C4-2B (cell line): ENCODE measurements around the gene NPSR1.

Source experiments
- H3K27ac ChIP-seq: fragments of 450-650 bp; 2 replicates; pipeline ENCODE4 v1.5.1; 2017
- CTCF ChIP-seq: fragments of 450-650 bp; conservative IDR thresholded peaks from 2 replicates; pipeline ENCODE4 v1.5.1; 2017; ENCODE audit warnings: mild to moderate bottlenecking
- ZFX ChIP-seq: fragments of 450-650 bp; IDR thresholded peaks from 2 replicates; pipeline ENCODE4 v1.6.1; 2017

Gene NPSR1

DNA sequence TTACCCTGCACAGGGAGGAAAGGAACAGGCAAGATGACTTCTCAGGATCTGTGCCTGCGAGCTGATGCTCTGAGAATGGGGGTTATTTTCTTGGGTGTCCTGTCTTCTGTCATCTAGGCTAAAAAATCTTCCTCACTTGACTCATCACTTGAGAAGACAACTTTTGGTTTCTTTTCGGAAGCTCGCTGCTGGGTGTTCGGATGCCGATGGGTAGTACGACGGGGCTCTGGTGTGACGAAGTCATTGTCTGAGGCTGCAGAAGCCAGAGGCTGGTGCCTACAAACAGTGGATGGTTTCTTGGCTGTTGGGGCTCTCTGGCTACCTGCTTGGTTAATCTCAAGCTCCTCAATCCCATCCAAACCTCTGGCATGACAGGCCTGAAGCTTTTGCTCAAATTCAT, 92.2 kb downstream of the NPSR1 start:
- no peak overlapping the region for H3K27ac ChIP-seq
- TF ChIP-seq CTCF = no peak
- no peak for TF ChIP-seq ZFX

GRCh38 chr7:34750636-34751035, 92.6 kb downstream of the NPSR1 start:
- TF ChIP-seq ZFX (no peak), CTCF (no peak)
- H3K27ac ChIP-seq = no peak overlapping the region

- TF ChIP-seq ZFX (no peak), CTCF (no peak)
- H3K27ac ChIP-seq = no peak overlapping the region
Measured at GRCh38 chr7:34751725-34752643, 94.0 kb downstream of the NPSR1 start.

DNA sequence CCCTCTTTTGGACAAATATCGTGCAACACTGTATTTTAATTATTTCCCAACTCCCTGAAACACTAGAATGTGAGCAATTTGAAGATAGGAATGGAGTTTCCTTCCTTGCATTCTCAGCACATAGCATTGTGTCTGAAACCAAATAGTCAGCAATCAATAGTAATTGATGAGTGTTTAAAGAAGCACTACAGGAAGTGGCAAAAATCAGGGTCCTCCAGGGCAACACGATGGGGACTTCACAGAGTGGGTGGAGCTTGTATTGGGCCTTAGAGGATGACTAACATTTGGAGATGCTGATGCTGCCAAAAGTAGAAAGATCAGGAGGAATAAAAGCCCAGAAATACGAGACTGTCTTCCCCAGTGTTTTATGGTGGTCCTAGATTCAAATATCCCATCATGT, 94.9 kb downstream of the NPSR1 start:
- H3K27ac ChIP-seq = no peak overlapping the region
- no peak for TF ChIP-seq ZFX

DNA sequence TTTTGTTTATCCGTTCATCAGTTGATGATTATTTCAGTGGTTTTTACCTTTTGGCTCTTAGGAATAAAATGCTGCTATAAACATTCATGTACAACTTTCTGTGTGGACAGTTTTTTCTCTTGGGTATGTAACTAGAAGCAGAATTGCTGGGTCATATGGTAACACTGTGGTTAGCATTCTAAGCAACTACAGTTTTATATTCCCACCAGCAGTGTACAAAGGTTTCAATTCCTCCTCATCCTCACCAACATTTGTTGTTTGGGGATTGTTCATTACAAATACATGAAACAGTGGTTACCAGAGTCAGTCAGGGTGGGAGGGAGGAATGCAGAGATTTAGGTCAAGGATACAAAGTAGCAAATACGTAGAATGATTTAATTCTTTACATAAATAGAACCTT, 97.0 kb downstream of the NPSR1 start:
- TF ChIP-seq CTCF (no peak), ZFX (no peak)
- H3K27ac ChIP-seq = no peak overlapping the region

DNA sequence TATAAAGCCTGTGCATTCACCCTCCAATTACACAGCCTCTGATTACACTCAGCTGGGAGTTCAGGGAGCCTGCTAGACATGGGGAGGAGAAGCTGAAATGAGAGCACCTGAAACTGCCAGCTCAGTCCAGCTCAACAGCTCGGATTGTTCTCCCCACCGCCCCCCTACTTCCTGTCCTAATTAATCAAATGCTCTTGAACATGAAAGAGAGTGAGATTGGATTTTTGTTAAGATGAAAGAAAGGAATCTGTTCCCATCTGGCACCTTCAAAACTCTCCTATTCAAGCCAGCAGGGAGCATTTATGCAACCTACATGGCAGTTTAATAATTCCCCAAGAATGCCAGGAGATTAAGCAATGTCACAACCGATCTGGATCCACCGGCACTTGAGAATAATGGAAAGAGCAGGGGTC, 98.0 kb downstream of the NPSR1 start:
- TF ChIP-seq ZFX (no peak), CTCF (no peak)
- no peak overlapping the region for H3K27ac ChIP-seq

DNA sequence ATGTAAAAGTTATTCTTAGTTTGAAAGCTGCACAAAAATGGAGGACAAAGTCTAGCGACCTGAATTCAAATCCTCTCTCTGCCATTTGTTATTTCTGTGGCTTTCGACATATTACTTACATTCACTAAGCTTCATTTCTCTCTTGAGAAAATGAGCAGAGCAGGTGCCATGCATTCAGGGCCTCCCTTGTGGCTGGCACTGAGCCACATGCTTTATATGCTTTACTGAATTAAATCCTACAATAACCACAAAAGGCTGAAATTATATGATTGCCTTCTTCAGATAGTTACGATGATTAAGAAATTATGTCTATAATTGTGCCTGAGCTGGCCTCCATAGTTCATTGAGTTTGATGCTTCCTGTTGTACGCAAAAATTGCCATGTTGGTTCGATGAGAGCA, 98.7 kb downstream of the NPSR1 start:
- no peak for TF ChIP-seq ZFX
- no peak for TF ChIP-seq CTCF
- H3K27ac ChIP-seq = no peak overlapping the region

DNA sequence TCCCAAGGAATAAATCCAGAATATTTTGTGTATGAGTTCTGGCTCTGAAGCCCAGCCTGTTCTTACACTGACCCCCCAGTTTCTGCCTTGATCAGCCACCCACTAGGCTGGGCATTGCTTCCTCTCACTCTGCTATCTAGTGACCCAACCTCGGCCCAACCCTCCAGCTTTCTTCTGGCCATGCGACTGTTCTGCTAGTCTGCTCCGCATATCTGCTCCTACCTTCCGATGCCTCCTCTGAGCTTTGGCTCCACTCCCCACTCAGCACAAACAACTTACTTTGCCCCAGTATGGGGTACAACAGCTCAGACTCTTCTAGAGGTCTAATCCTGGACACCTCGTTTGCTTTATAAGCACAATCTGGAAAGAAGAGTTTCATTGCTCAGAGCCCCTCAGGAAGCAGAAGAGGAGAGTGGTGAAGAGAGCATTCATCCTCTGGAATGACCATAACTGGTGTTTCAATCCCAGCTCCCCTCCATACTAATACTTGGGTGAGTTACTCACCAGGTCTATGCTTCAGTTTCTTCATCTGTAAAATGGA, 99.6 kb downstream of the NPSR1 start:
- H3K27ac ChIP-seq = no peak overlapping the region
- no peak for TF ChIP-seq CTCF
- TF ChIP-seq ZFX = no peak
